Heart left ventricle (tissue), 16 donors: Measurements from ENCODE around the gene CDC25B. TPM values are rescaled to one million over a fixed set of nuclear protein-coding genes. Genes with fewer than 3 reads are reported as not detected.

Experiments
- ATAC-seq, 4 donors: fragments of 200-7000 bp; cut with Tn5 transposase; one replicate each; pipeline ENCODE4 v1.9.1; 2020 to 2022; ENCODE audit warnings: moderate library complexity in 4 of 4, mild to moderate bottlenecking in 3 of 4, moderate number of reproducible peaks in 1 of 4
- DNase-seq, 5 donors: peaks; one replicate each; pipeline ENCODE4 v3.0.0-alpha.2; 2020
- H3K27ac ChIP-seq, 12 donors: fragments of 200-600 bp; sonication (generic) in 4 of 12; one replicate each; pipeline versions ENCODE4 v1.5.0 to v1.8.0; 2016 to 2022; ENCODE audit warnings: mild to moderate bottlenecking in 2 of 12
- H3K27me3 ChIP-seq, 9 donors: fragments of 200-600 bp; sonication (generic) in 2 of 9; one replicate each; pipeline versions ENCODE4 v1.5.1 to v1.8.0; 2016 to 2022; ENCODE audit warnings: mild to moderate bottlenecking in 3 of 9
- H3K36me3 ChIP-seq, 9 donors: fragments of 200-600 bp; sonication (generic) in 2 of 9; one replicate each; pipeline versions ENCODE4 v1.5.0 to v1.8.0; 2018 to 2022; ENCODE audit warnings: mild to moderate bottlenecking in 2 of 9
- H3K4me1 ChIP-seq, 12 donors: fragments of 200-600 bp; sonication (generic) in 4 of 12; one replicate each; pipeline versions ENCODE4 v1.5.0 to v1.8.0; 2016 to 2022; ENCODE audit warnings: mild to moderate bottlenecking in 3 of 12
- H3K4me3 ChIP-seq, 12 donors: fragments of 200-600 bp; sonication (generic) in 4 of 12; one replicate each; pipeline versions ENCODE4 v1.5.0 to v1.8.0; 2017 to 2022; ENCODE audit warnings: mild to moderate bottlenecking in 9 of 12, moderate library complexity in 4 of 12
- H3K9me3 ChIP-seq, 12 donors: fragments of 200-600 bp; sonication (generic) in 4 of 12; one replicate each; pipeline versions ENCODE4 v1.5.0 to v1.8.0; 2016 to 2022; ENCODE audit warnings: mild to moderate bottlenecking in 1 of 12
- POLR2A ChIP-seq, 2 donors: fragments of 450-650 bp; IDR thresholded peaks; one replicate each; pipeline ENCODE4 v1.6.1; 2017; ENCODE audit warnings: antibody characterized with exemption in 2 of 2, mild to moderate bottlenecking in 2 of 2, moderate library complexity in 2 of 2
- WGBS, 4 donors: extraction: QIAGEN DNeasy Blood & Tissue Kit in 2 of 4; methylation state at CpG; one replicate each; pipeline versions ENCODE4 v1.1.5 to v1.1.7; 2013 to 2018; 5-methylcytosine and 5-hydroxymethylcytosine counted together
- intact Hi-C, 10 donors: fragments of 100-400 bp; cut with DNase I; formaldehyde crosslinking; loops; one replicate each; pipeline versions ENCODE4 v1.11.1 to v1.14.2; 2022
- polyA plus RNA-seq, 2 donors: library from polyadenylated mRNA; stranded (reverse); fragments of 200-250 nt; gene quantifications; one replicate each; pipeline ENCODE4 v1.2.3, GENCODE V29; 2013
- total RNA-seq, 9 donors: library from RNA; depleted of rRNA in 2 of 9; stranded (reverse); fragments of >200 nt in 2 of 9; fragmentation: NEBNext Ultra II Directional in 3 of 9; extraction: Animal tissue kit (Norgen Biotek cat#: 25700) in 3 of 9; gene quantifications; one replicate each; pipeline versions ENCODE4 v1.1.0 to v1.2.4, GENCODE V29; 2016 to 2023
- TF ChIP-seq, protein P1 (sequence below), 12 donors: fragments of 200-600 bp; sonication (generic) in 4 of 12; IDR thresholded peaks; one replicate each; pipeline versions ENCODE4 v1.5.0 to v1.8.0; 2018 to 2022; ENCODE audit warnings: antibody characterized with exemption in 12 of 12, mild to moderate bottlenecking in 5 of 12
- donor health status: ischemic (EF 13 %, LVEDD 7.1; RV severe dilation, severe dysfunction).
- donor health status: healthy with polysubstance abuse.
- donor health status: DM: no; HTN: yes; CAD: no.
- donor health status: DM: no; HTN: no; CAD: no.
- donor health status: ischemic (EF 25% LVEDD 6.9; RV normal size, moderate dysfunction).
- donor health status: ischemic (EF 25% LVEDD 5.7; RV mildly dilated, moderate dysfunction).
- donor health status: healthy.
- donor health status: DM: yes; HTN: yes; CAD: no.
- donor health status: ischemic (EF 35%, LVEDD 5.7; RV mildly dilated, moderate dysfunction).
- donor health status: nonischemic (EF 11% LVEDD 7.7; RV severe dilation, severe dysfunction).
- donor health status: DM: yes; HTN: yes; CAD: no.
- donor health status: PGD.
- donor health status: ischemic (EF 29% LVEDD 5.4; RV normal size, mild dysfunction).
- donor health status: nonischemic (EF 23%, LVEDD 6.1; RV moderate dilation, normal function).

Gene CDC25B
- total and polyA plus RNA-seq, 11 donors = 4.0 to 30.4 (median 8.6) TPM

DNA sequence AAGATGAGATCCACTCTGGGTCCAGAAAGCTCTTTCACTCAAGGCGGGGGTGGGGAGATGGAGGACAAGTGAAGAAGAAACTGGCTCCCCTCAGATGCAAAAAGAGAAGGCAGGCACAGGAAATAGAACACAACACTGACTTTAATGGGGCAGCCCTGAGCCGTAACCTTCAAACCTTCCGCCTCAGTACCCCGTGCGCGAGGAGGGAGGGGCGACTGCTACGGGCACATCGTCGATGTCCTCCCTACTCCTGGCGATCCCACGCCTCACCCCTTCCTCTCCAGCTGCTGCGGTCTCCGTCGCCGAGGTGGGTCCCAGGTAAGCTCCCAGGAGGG, 18.8 kb upstream of the CDC25B start:
- TF ChIP-seq, protein P1, sequence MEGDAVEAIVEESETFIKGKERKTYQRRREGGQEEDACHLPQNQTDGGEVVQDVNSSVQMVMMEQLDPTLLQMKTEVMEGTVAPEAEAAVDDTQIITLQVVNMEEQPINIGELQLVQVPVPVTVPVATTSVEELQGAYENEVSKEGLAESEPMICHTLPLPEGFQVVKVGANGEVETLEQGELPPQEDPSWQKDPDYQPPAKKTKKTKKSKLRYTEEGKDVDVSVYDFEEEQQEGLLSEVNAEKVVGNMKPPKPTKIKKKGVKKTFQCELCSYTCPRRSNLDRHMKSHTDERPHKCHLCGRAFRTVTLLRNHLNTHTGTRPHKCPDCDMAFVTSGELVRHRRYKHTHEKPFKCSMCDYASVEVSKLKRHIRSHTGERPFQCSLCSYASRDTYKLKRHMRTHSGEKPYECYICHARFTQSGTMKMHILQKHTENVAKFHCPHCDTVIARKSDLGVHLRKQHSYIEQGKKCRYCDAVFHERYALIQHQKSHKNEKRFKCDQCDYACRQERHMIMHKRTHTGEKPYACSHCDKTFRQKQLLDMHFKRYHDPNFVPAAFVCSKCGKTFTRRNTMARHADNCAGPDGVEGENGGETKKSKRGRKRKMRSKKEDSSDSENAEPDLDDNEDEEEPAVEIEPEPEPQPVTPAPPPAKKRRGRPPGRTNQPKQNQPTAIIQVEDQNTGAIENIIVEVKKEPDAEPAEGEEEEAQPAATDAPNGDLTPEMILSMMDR (IDR thresholded peaks at IDR 0.05) = no peak
- no peak for TF ChIP-seq POLR2A (IDR thresholded peaks at IDR 0.05)
- Histone ChIP-seq H3K4me1 (peaks cover 0 to 28% (median 20%) of the 10 kb centered on the region in 12 donors), H3K4me3 (peak overlapping the region; percentile 21 to 64 (median 50)), H3K9me3 (peaks cover 0 to 4% (median 0%) of the 10 kb centered on the region in 12 donors), H3K36me3 (no peaks in the 10 kb centered on the region), H3K27me3 (peaks cover 0 to 5% (median 0%) of the 10 kb centered on the region in 9 donors), H3K27ac (peak overlapping the region in 2 of 12 donors; percentile 9 to 22)
- intact Hi-C loops = loop anchor here in 3 of 10 donors (10.0 kb wide), 3 partner anchors 63 to 313 kb away; partner anchors contain the start of gene SIGLEC1 (in 1 of the 3)
- DNase-seq (no peak), ATAC-seq (peak in 1 of 4 donors; percentile 1)
- WGBS, 4 donors = 11 to 18% (median 13%) methylated on average over 15 to 16 of the region's 16 CpGs

DNA sequence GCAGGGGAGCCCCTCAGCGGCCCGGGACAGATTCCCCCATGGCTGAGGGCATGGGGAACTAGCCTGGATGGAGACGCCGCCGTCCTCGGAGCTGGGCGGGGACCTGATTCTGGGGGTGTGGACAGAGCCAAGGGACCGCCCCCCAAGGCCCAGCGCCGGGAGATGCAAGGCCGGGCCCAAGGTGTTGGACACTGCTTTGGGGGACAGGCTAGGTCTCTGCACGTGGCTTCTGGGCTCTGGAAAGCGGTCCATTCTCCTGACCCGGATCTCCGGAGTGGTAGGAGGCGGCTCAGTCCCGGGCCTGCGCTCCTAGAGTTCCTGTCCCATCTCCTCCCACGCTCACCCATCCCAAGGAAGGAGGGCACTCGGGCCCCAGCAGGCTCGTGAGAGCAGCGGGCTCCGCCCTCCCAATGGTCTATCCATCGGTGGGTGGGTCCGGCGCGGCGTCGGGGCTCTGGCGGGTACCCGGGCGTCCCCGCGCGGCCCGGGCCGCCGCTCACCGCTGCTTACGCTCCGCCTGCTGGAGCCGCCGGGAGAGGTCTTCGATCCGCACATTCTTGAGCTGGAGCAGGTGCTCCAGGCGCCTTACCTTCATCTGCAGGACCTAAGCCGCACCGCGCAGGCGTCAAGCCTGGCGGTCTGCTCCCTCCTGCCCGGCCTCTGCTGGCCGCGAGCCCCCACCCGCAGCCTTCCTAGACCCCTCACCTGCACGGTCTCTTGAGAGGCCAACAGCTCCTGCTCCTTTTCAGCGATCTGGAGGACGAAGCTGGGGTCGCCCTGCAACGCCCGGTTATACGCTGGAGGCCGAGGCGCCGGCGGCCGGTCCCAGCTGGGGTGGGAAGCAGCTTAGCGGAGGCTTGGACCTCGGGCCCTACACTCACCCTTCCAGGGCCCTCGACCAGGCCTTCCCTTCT, 18.1 kb upstream of the CDC25B start:
- intact Hi-C loops = loop anchor here in 3 of 10 donors (10.0 kb wide), 3 partner anchors 63 to 313 kb away; partner anchors contain the start of gene SIGLEC1 (in 1 of the 3)
- WGBS, 4 donors = 3 to 13% (median 5%) methylated on average over 30 to 70 of the region's 70 CpGs
- no peak for TF ChIP-seq POLR2A (IDR thresholded peaks at IDR 0.05)
- TF ChIP-seq, protein P1 (IDR thresholded peaks at IDR 0.05) = peak in 1 of 12 donors; percentile 10
- peak in 3 of 4 donors; percentile 60 to 74 (median 71) for ATAC-seq
- peak; percentile 66 to 89 (median 73) for DNase-seq
- Histone ChIP-seq H3K27me3 (peaks cover 0 to 5% (median 0%) of the 10 kb centered on the region in 9 donors), H3K36me3 (peaks cover 0 to 4% (median 0%) of the 10 kb centered on the region in 9 donors), H3K4me1 (peaks cover 0 to 28% (median 20%) of the 10 kb centered on the region in 12 donors), H3K27ac (peak overlapping the region in 2 of 12 donors; percentile 9 to 22), H3K4me3 (peak overlapping the region; percentile 21 to 64 (median 50)), H3K9me3 (peaks cover 0 to 4% (median 0%) of the 10 kb centered on the region in 12 donors)

DNA sequence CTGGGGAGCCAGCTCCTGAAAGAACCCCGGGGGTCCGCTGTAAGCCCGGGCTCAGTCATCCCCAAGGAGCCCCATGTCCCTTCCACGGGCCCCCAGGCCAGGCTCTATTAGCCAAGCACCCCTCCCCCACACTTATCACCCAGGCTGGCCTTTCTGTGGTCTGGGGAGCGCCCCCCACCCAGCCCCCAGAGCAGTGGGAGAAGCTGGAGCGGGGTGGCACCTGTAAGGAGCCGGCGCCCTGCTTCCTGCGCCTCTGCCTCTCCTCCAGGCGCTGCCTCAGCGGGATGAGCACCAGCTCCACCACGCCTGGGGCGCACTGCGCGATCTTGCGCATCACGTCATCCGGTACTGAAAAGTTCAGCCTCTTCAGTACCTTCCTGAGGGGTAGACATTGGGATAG, 17.1 kb upstream of the CDC25B start:
- ATAC-seq (no peak), DNase-seq (peak in 2 of 5 donors; percentile 22 to 50)
- no peak overlapping the region for H3K27ac ChIP-seq
- H3K36me3 ChIP-seq = peaks cover 0 to 4% (median 0%) of the 10 kb centered on the region in 9 donors
- 28 to 51% (median 41%) methylated on average over 17 to 18 of the region's 18 CpGs for WGBS, 4 donors
- H3K27me3 ChIP-seq = peaks cover 0 to 5% (median 0%) of the 10 kb centered on the region in 9 donors
- H3K9me3 ChIP-seq = peaks cover 0 to 4% (median 0%) of the 10 kb centered on the region in 12 donors
- TF ChIP-seq POLR2A (IDR thresholded peaks at IDR 0.05) = no peak
- TF ChIP-seq, protein P1 (IDR thresholded peaks at IDR 0.05) = no peak
- no peak overlapping the region for H3K4me3 ChIP-seq
- intact Hi-C loops = loop anchor here in 3 of 10 donors (10.0 kb wide), 3 partner anchors 64 to 314 kb away; partner anchors contain the start of gene SIGLEC1 (in 1 of the 3)
- H3K4me1 ChIP-seq = peaks cover 0 to 34% (median 25%) of the 10 kb centered on the region in 12 donors
